Type B pancreatic cell (in vitro differentiated cells): Measurements from ENCODE around the gene PLEKHG5. TPM values are rescaled to one million over a fixed set of nuclear protein-coding genes. Genes with fewer than 3 reads are reported as not detected.

Source experiments
- DNase-seq: peaks from one replicate; pipeline ENCODE4 v3.0.0; 2021; ENCODE audit warnings: mixed read lengths; ENCODE audit not compliant: unreplicated experiment; ENCODE audit errors: extremely low spot score
- H3K27ac Mint-ChIP-seq: 2 replicates; pipeline ENCODE4 v1.8.0; 2021; ENCODE audit warnings: mild to moderate bottlenecking, mixed read lengths
- H3K27me3 Mint-ChIP-seq: 2 replicates; pipeline ENCODE4 v1.8.0; 2021; ENCODE audit warnings: mixed read lengths
- H3K36me3 Mint-ChIP-seq: 2 replicates; pipeline ENCODE4 v1.8.0; 2021; ENCODE audit warnings: mixed read lengths
- H3K4me1 Mint-ChIP-seq: one replicate; pipeline ENCODE4 v1.8.0; 2021; ENCODE audit warnings: mixed read lengths; ENCODE audit not compliant: unreplicated experiment
- H3K4me3 Mint-ChIP-seq: 2 replicates; pipeline ENCODE4 v1.8.0; 2021; ENCODE audit warnings: mild to moderate bottlenecking, mixed read lengths
- H3K9me3 Mint-ChIP-seq: 2 replicates; pipeline ENCODE4 v1.8.0; 2021; ENCODE audit warnings: mixed read lengths
- total RNA-seq: library from RNA; stranded (reverse); gene quantifications from 2 replicates; pipeline ENCODE4 v1.2.1, GENCODE V29; 2021; ENCODE audit warnings: low replicate concordance
- TF ChIP-seq, protein P1 (sequence below): fragments of 200-600 bp; sonication (generic); conservative IDR thresholded peaks from 2 replicates; pipeline ENCODE4 v1.5.0; 2021; ENCODE audit warnings: antibody characterized with exemption, mild to moderate bottlenecking

Gene PLEKHG5
- total RNA-seq, 1 donor from 2014 or later = 30.6 TPM

DNA sequence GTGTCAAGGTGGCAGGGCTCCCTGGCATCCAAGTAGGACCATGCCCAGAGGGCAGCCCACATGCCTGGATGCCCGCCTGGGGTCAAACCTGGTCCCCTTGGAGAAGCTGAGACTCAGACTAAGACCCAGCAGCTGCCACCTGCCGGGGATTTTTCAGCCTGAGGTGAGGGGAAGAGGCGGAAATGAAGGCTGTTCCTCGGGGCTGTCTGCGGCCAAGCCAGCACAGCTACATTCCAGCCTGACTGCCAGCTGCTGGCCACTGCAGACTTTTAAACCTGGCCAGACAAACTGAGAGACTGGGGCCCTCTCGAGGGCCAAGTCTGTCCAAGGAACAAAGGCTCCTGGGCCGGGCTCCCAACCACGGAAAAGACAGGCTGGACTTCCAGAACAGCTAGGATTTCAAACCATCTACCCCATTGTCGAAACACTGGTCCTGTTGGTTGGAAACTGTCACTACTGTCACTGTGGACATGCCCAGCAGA, 21.9 kb upstream of the PLEKHG5 start:
- Mint-ChIP-seq H3K4me1 (peaks cover 10% of the 10 kb centered on the region), H3K9me3 (no peaks in the 10 kb centered on the region), H3K27me3 (no peaks in the 10 kb centered on the region), H3K36me3 (no peaks in the 10 kb centered on the region), H3K27ac (peak overlapping the region; percentile 41), H3K4me3 (no peak overlapping the region)
- TF ChIP-seq, protein P1, sequence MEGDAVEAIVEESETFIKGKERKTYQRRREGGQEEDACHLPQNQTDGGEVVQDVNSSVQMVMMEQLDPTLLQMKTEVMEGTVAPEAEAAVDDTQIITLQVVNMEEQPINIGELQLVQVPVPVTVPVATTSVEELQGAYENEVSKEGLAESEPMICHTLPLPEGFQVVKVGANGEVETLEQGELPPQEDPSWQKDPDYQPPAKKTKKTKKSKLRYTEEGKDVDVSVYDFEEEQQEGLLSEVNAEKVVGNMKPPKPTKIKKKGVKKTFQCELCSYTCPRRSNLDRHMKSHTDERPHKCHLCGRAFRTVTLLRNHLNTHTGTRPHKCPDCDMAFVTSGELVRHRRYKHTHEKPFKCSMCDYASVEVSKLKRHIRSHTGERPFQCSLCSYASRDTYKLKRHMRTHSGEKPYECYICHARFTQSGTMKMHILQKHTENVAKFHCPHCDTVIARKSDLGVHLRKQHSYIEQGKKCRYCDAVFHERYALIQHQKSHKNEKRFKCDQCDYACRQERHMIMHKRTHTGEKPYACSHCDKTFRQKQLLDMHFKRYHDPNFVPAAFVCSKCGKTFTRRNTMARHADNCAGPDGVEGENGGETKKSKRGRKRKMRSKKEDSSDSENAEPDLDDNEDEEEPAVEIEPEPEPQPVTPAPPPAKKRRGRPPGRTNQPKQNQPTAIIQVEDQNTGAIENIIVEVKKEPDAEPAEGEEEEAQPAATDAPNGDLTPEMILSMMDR = no peak
- DNase-seq = no peak

DNA sequence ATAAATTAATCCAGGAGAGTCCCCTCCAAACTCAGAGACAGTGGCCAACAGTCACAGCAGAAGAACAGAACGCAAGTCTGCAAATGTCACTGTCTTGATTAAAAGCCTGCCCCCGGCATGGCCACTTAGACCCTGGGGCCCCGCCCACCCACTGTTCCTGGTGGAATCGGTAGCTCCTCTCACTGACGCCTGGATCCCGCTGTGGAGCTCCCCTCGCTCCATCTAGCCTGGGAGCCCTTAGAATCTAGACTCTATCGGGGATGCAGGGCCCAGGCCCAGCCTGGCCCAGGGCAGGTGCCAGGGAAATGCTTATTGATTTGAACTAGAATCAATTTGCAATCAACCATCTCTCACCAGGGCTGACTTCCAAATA, 21.4 kb upstream of the PLEKHG5 start:
- TF ChIP-seq, protein P1 = no peak
- peak overlapping the region; percentile 41 for H3K27ac Mint-ChIP-seq
- no peak overlapping the region for H3K4me3 Mint-ChIP-seq
- no peak for DNase-seq
- H3K4me1 Mint-ChIP-seq = peaks cover 10% of the 10 kb centered on the region
- H3K36me3 Mint-ChIP-seq = no peaks in the 10 kb centered on the region
- no peaks in the 10 kb centered on the region for H3K27me3 Mint-ChIP-seq
- no peaks in the 10 kb centered on the region for H3K9me3 Mint-ChIP-seq

DNA sequence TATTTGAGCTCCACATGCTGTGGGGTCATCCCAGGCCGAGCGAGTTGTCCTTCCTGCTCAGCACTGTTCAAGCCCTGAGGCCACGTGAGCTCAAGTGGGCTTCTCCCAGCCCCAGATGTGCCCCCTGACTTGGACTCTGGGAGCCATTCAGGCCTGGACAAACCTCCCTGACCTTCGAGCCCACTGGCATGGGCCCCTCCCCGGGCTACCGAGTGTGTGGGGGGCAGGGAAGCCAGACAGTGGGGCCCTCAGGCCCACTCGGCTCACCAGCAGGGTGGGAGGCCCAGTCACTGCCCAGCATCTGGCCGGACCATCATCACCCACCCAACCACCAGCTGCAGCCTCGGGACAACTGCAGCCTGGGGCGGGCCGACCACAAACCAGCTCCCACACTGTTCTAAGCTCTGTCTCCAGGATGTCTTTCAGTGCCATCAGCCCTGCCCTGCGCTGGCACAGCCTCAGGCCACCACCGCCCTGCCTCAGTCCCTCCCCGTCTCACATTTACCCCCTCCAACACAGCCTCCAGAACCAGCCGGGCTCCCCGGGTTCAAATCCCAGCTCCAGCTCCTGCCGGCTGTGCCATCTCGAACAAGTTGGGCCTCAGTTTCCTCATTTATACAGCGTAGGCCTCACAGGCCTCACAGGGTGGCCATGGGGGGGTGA, 20.9 kb upstream of the PLEKHG5 start:
- H3K4me3 Mint-ChIP-seq = no peak overlapping the region
- no peaks in the 10 kb centered on the region for H3K27me3 Mint-ChIP-seq
- H3K36me3 Mint-ChIP-seq = no peaks in the 10 kb centered on the region
- no peak overlapping the region for H3K27ac Mint-ChIP-seq
- DNase-seq = no peak
- TF ChIP-seq, protein P1 = no peak
- H3K9me3 Mint-ChIP-seq = no peaks in the 10 kb centered on the region
- H3K4me1 Mint-ChIP-seq = peaks cover 6% of the 10 kb centered on the region

DNA sequence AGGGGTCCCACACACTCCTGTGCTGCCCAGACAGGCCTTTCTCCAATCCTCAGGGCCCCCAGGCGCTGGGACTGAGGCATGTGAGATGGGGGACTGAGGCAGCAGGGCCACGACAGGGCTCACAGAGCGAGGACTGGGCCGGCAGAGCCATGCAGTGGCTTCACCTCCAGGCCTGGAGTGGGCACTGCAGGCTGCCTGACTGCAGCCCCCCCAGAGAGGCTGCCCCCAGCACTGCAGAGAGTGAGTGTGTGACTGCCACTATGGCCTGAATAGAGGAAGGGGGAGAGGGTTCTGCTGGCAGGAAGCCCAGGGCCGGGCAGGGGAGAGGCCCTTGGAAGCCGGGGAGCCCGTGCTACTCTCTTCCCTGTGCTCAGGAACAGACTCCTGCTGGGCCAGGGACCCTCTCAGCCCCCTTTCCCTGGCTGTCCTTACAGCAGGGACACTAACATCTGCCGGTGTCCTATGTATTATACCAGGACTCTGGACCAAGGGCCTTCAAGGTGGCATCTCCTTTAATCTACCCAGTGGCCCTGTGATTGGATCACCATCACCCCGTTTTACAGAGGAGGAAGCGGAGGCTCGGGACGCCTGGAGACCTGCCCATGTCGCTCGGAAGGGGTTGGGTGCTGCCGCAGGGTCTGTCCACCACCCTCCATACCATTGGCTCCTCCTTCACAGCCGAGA, 20.2 kb upstream of the PLEKHG5 start:
- no peak overlapping the region for H3K27ac Mint-ChIP-seq
- DNase-seq = no peak
- H3K4me1 Mint-ChIP-seq = peaks cover 10% of the 10 kb centered on the region
- no peak overlapping the region for H3K4me3 Mint-ChIP-seq
- H3K9me3 Mint-ChIP-seq = no peaks in the 10 kb centered on the region
- H3K27me3 Mint-ChIP-seq = no peaks in the 10 kb centered on the region
- TF ChIP-seq, protein P1 = no peak
- H3K36me3 Mint-ChIP-seq = no peaks in the 10 kb centered on the region

DNA sequence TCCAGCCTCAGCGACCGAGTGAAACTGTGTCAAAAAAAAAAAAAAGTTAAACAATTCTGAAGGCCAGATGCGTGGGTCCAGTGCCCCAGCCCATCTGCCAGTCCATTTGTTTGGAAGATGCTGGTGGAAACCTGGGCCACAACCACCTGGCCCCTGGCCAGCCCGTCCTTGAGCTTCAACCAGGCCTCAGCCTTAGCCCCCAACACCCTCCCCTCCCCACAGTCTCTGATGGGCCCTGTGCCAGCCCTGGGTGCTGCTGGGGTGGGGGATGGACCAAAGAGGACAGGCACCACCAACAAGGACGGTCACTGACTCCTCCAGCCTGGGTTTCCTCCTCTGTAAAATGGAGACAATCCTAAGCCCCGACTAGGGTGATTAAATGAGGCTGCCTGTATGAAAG, 19.6 kb upstream of the PLEKHG5 start:
- H3K36me3 Mint-ChIP-seq = no peaks in the 10 kb centered on the region
- H3K9me3 Mint-ChIP-seq = no peaks in the 10 kb centered on the region
- peaks cover 13% of the 10 kb centered on the region for H3K4me1 Mint-ChIP-seq
- TF ChIP-seq, protein P1 = no peak
- DNase-seq = no peak
- no peaks in the 10 kb centered on the region for H3K27me3 Mint-ChIP-seq
- H3K4me3 Mint-ChIP-seq = no peak overlapping the region
- no peak overlapping the region for H3K27ac Mint-ChIP-seq
